ENCODE data around the gene PLXNA3.

GRCh38 chrX:154512879-154513553 is 54.9 kb downstream of the PLXNA3 start:
- TF ChIP-seq, protein P1, sequence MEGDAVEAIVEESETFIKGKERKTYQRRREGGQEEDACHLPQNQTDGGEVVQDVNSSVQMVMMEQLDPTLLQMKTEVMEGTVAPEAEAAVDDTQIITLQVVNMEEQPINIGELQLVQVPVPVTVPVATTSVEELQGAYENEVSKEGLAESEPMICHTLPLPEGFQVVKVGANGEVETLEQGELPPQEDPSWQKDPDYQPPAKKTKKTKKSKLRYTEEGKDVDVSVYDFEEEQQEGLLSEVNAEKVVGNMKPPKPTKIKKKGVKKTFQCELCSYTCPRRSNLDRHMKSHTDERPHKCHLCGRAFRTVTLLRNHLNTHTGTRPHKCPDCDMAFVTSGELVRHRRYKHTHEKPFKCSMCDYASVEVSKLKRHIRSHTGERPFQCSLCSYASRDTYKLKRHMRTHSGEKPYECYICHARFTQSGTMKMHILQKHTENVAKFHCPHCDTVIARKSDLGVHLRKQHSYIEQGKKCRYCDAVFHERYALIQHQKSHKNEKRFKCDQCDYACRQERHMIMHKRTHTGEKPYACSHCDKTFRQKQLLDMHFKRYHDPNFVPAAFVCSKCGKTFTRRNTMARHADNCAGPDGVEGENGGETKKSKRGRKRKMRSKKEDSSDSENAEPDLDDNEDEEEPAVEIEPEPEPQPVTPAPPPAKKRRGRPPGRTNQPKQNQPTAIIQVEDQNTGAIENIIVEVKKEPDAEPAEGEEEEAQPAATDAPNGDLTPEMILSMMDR (IDR thresholded peaks at IDR 0.05): no peak
- TF ChIP-seq EP300 (IDR thresholded peaks at IDR 0.05): no peak
- no peak for TF ChIP-seq POLR2A (IDR thresholded peaks at IDR 0.05)
